SU-DHL-6 (cell line): ENCODE measurements around the gene HS3ST3A1.

Source experiments
- CTCF ChIP-seq: fragments of 200-600 bp; sonication (generic); IDR thresholded peaks from one replicate; pipeline ENCODE4 v1.5.1; 2017; ENCODE audit warnings: antibody characterized with exemption, mild to moderate bottlenecking, low read length, moderate library complexity; ENCODE audit not compliant: insufficient read depth, poor library complexity, severe bottlenecking
- EZH2phosphoT487 ChIP-seq: fragments of 200-600 bp; sonication (generic), shearing (Covaris generic); conservative IDR thresholded peaks from 2 replicates; pipeline ENCODE4 v1.6.1; 2018; ENCODE audit warnings: mild to moderate bottlenecking, antibody characterized with exemption, low read length, moderate library complexity, mixed read lengths

- no peak for TF ChIP-seq EZH2phosphoT487
- no peak for TF ChIP-seq CTCF
Observed at GRCh38 chr17:13477180-13477611, 124.5 kb downstream of the HS3ST3A1 start.
